SK-N-SH (cell line): ENCODE results near the gene OXTR. TPM values are rescaled to one million over a fixed set of nuclear protein-coding genes. Genes with fewer than 3 reads are reported as not detected.

Experiments
- CTCF ChIA-PET: fragments of 300-600, 350-600 bp; formaldehyde crosslinking; extraction: SDS; loops from one replicate; lab custom pipeline; 2021; lab: Yijun Ruan, JAX
- POLR2A ChIA-PET: fragments of 350-600 bp; sonication (Branson Sonifier 250); formaldehyde crosslinking; extraction: SDS; loops from one replicate; lab custom pipeline; 2020; ENCODE audit warnings: antibody characterized with exemption, inconsistent platforms; lab: Yijun Ruan, JAX
- DNase-seq: peaks from one replicate; pipeline ENCODE4 v3.0.0; 2012
- H2AFZ ChIP-seq: fragments of 200-600 bp; sonication (generic); 2 replicates; pipeline ENCODE4 v1.8.1; 2016; ENCODE audit warnings: antibody characterized with exemption, mild to moderate bottlenecking, low read depth
- H3F3A ChIP-seq: fragments of 200-600 bp; sonication (generic); replicated peaks from 2 replicates; pipeline ENCODE3; 2016; ENCODE audit warnings: antibody characterized with exemption, mild to moderate bottlenecking; ENCODE audit not compliant: insufficient read depth
- H3K27ac ChIP-seq, 2 experiments: fragments of 200-500 bp in 1 of 2; fragments of 200-600 bp in 1 of 2; sonication (Bioruptor generic) in 1 of 2; sonication (generic), shearing (Covaris generic) in 1 of 2; 2 replicates each; pipeline versions ENCODE4 v1.5.1 to v1.6.1; 2014 to 2016; ENCODE audit warnings: low read depth in 2 of 2, inconsistent platforms in 1 of 2, low read length in 1 of 2, mild to moderate bottlenecking in 1 of 2, mixed read lengths in 1 of 2
- H3K27me3 ChIP-seq: fragments of 200-600 bp; sonication (generic), shearing (Covaris generic); 2 replicates; pipeline ENCODE4 v1.6.1; 2016; ENCODE audit warnings: mixed run types; ENCODE audit not compliant: insufficient read depth
- H3K36me3 ChIP-seq, 2 experiments: fragments of 200-500 bp in 1 of 2; fragments of 200-600 bp in 1 of 2; sonication (Bioruptor generic) in 1 of 2; sonication (generic) in 1 of 2; replicated peaks in 1 of 2; 2 replicates each; pipeline versions ENCODE3 to v1.5.1; 2014 to 2016; ENCODE audit warnings: low read length in 1 of 2, mild to moderate bottlenecking in 1 of 2; ENCODE audit not compliant: insufficient read depth in 2 of 2, control insufficient read depth in 1 of 2
- H3K4me1 ChIP-seq, 2 experiments: fragments of 200-500 bp in 1 of 2; fragments of 200-600 bp in 1 of 2; sonication (Bioruptor generic) in 1 of 2; sonication (generic), shearing (Covaris generic) in 1 of 2; 2 replicates each; pipeline versions ENCODE4 v1.5.1 to v1.6.1; 2014 to 2016; ENCODE audit warnings: low read depth in 1 of 2, low read length in 1 of 2, mixed run types in 1 of 2; ENCODE audit not compliant: insufficient read depth in 2 of 2, control insufficient read depth in 1 of 2
- H3K4me2 ChIP-seq: fragments of 200-600 bp; sonication (generic), shearing (Covaris generic); 2 replicates; pipeline ENCODE4 v1.6.1; 2017; ENCODE audit warnings: mixed run types
- H3K4me3 ChIP-seq, 2 experiments: fragments of 200-500 bp in 1 of 2; fragments of 200-600 bp in 1 of 2; sonication (Bioruptor generic) in 1 of 2; sonication (generic), shearing (Covaris generic) in 1 of 2; 2 replicates each; pipeline versions ENCODE4 v1.5.1 to v1.8.1; 2014 to 2016; ENCODE audit warnings: low read depth in 2 of 2, inconsistent platforms in 1 of 2, low read length in 1 of 2, mild to moderate bottlenecking in 1 of 2, mixed read lengths in 1 of 2, moderate library complexity in 1 of 2
- H3K79me2 ChIP-seq: fragments of 200-600 bp; sonication (generic); 2 replicates; pipeline ENCODE4 v1.8.1; 2017; ENCODE audit warnings: mild to moderate bottlenecking; ENCODE audit not compliant: insufficient read depth
- H3K9ac ChIP-seq: fragments of 200-600 bp; sonication (generic); 2 replicates; pipeline ENCODE4 v1.6.1; 2017; ENCODE audit warnings: mixed run types
- H3K9me2 ChIP-seq: fragments of 200-600 bp; sonication (generic); 2 replicates; pipeline ENCODE4 v1.6.1; 2017; ENCODE audit warnings: mixed run types
- H3K9me3 ChIP-seq: fragments of 200-600 bp; sonication (generic); 2 replicates; pipeline ENCODE4 v1.6.1; 2017; ENCODE audit warnings: mixed run types, mild to moderate bottlenecking, moderate library complexity
- H4K20me1 ChIP-seq: fragments of 200-600 bp; sonication (generic); 2 replicates; pipeline ENCODE4 v1.6.1; 2017; ENCODE audit warnings: mild to moderate bottlenecking, mixed run types; ENCODE audit not compliant: insufficient read depth
- CTCF ChIP-seq: fragments of 200-600 bp; sonication (generic); IDR thresholded peaks from 2 replicates; pipeline ENCODE4 v1.6.1; 2017; ENCODE audit warnings: antibody characterized with exemption, mild to moderate bottlenecking, moderate library complexity
- NRF1 ChIP-seq: IDR thresholded peaks from 2 replicates; pipeline ENCODE4 v1.6.1; 2012; ENCODE audit warnings: low read depth, mild to moderate bottlenecking, low read length
- WGBS: methylation state at CpG from one replicate; pipeline ENCODE4 v1.1.6; 2017; ENCODE audit warnings: low lambda C conversion rate; 5-methylcytosine and 5-hydroxymethylcytosine counted together
- polyA plus RNA-seq, 3 experiments: library from polyadenylated mRNA; depleted of rRNA; stranded (reverse); fragments of >200 nt; gene quantifications; 2 replicates each; pipeline ENCODE4 v1.2.3, GENCODE V29; 2012

The OXTR gene
- polyA plus RNA-seq, 1 of the 3 experiments (the other 2 are of a cell fraction) = 1.8 TPM

- Histone ChIP-seq H3K9ac (no peak overlapping the region), H3K4me3 (no peak overlapping the region), H3K4me1 (no peaks in the 10 kb centered on the region), H3K9me3 (no peaks in the 10 kb centered on the region), H4K20me1 (no peaks in the 10 kb centered on the region), H3K4me2 (no peak overlapping the region), H3K36me3 (no peaks in the 10 kb centered on the region), H3K79me2 (no peaks in the 10 kb centered on the region), H3K27me3 (no peaks in the 10 kb centered on the region), H2AFZ (no peak overlapping the region), H3F3A (no peaks in the 10 kb centered on the region), H3K27ac (no peak overlapping the region), H3K9me2 (no peaks in the 10 kb centered on the region)
- DNase-seq = no peak
- ChIA-PET CTCF (no interaction called here), POLR2A (no interaction called here)
- TF ChIP-seq CTCF (peak; percentile 51), NRF1 (no peak)
- WGBS = 66% methylated on average over 3 of the region's 3 CpGs
Measured at GRCh38 chr3:8702560-8702959, 66.9 kb downstream of the OXTR start.

Other genes starting within 250 kb of the OXTR start
- gene SSUH2, start 124.8 kb downstream of the OXTR start, polyA plus RNA-seq (2012; rRNA removed) = 0.18 and 0.26 TPM in 2 replicates
- gene CAV3, start 35.8 kb downstream of the OXTR start, polyA plus RNA-seq (2012; rRNA removed) = not detected in 2 replicates
- gene RAD18, start 193.9 kb upstream of the OXTR start, polyA plus RNA-seq (2012; rRNA removed) = 5.7 and 6.5 TPM in 2 replicates